Skeletal muscle satellite cell (primary cell): ENCODE measurements around the gene TCF19.

ENCODE experiments used
- H3K27me3 ChIP-seq: 2 replicates; pipeline ENCODE4 v1.7.0; 2013; ENCODE audit warnings: low read length; ENCODE audit not compliant: control insufficient read depth, insufficient read depth
- H3K36me3 ChIP-seq: 2 replicates; pipeline ENCODE4 v1.7.0; 2013; ENCODE audit warnings: mild to moderate bottlenecking, control low read depth, low read length; ENCODE audit not compliant: insufficient read depth
- H3K4me1 ChIP-seq: 2 replicates; pipeline ENCODE4 v1.7.0; 2013; ENCODE audit warnings: low read length; ENCODE audit not compliant: control insufficient read depth, insufficient read depth
- H3K4me2 ChIP-seq: 2 replicates; pipeline ENCODE4 v1.7.0; 2013; ENCODE audit warnings: mild to moderate bottlenecking, low read length
- H3K4me3 ChIP-seq: 2 replicates; pipeline ENCODE4 v1.7.0; 2013; ENCODE audit warnings: low read length
- H3K9ac ChIP-seq: 2 replicates; pipeline ENCODE4 v1.7.0; 2013; ENCODE audit warnings: mild to moderate bottlenecking, low read depth, low read length, moderate library complexity
- H3K9me3 ChIP-seq: replicated peaks from 2 replicates; pipeline ENCODE4 v1.7.0; 2013; ENCODE audit warnings: mild to moderate bottlenecking, control low read depth, low read length

Gene TCF19

DNA sequence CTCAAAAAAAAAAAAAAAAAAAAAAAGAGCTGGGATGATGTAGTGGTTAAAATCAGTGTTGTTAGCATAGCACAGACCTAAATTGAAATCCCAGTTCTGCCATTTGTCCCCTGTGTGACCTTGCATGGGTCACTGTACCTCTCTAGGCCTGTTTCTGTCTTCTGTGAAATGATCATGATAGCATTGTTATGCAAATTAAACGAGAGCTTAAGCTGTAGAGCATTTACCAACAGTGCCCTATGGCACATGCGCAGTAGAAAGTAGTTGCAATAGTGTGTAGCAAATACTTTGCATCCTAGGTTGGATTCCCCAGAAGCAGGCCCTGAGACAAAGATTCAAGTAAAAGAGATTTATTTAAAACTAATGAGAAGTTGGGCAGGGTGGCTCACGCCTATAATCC is 26.8 kb upstream of the TCF19 start:
- no peak overlapping the region for H3K4me3 ChIP-seq
- no peak overlapping the region for H3K4me2 ChIP-seq
- H3K9me3 ChIP-seq, result no peaks in the 10 kb centered on the region
- H3K27me3 ChIP-seq, result peaks cover 4% of the 10 kb centered on the region
- no peaks in the 10 kb centered on the region for H3K4me1 ChIP-seq
- no peaks in the 10 kb centered on the region for H3K36me3 ChIP-seq
- H3K9ac ChIP-seq, result no peak overlapping the region

DNA sequence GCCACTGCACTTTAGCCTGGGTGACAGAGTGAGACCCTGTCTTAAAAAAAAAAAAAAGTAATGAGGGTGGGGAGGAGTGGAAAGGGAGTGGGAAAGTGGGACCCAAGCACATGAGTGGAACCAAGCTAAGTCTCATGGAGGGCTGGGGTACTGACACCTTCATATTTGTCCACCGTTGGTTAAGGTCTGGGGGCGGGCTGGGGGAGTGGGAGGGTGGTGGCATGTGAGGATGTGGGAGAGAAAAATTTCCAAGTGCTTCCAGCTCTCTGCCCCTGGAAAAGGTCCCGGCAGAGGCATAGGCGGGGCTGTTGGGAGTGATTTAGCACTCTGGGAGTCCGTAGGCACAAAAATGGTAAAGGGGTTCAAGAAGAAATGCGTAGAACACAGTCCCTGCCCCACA is 25.6 kb upstream of the TCF19 start:
- Histone ChIP-seq H3K27me3 (peaks cover 4% of the 10 kb centered on the region), H3K9ac (no peak overlapping the region), H3K4me3 (no peak overlapping the region), H3K4me1 (peaks cover 3% of the 10 kb centered on the region), H3K4me2 (no peak overlapping the region), H3K9me3 (no peaks in the 10 kb centered on the region), H3K36me3 (no peaks in the 10 kb centered on the region)

DNA sequence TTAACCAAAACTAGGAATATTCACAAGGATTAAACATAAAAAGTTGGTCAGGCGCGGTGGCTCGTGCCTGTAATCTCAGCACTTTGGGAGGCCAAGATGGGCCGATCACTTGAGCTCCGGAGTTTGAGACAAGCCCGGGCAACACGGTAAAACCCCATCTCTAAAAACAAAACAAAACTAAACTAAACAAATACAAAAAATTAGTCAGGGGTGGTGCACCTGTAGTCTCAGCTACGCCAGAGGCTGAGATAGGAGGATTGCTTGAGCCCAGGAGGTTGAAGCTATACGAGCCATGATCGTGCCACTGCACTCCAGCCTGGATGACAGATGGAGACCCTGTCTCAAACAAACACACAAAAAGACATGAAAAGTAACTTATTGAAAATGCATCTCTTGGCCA is 22.7 kb upstream of the TCF19 start:
- Histone ChIP-seq H3K4me2 (no peak overlapping the region), H3K27me3 (no peaks in the 10 kb centered on the region), H3K36me3 (no peaks in the 10 kb centered on the region), H3K9ac (no peak overlapping the region), H3K4me3 (no peak overlapping the region), H3K9me3 (no peaks in the 10 kb centered on the region), H3K4me1 (peaks cover 3% of the 10 kb centered on the region)

DNA sequence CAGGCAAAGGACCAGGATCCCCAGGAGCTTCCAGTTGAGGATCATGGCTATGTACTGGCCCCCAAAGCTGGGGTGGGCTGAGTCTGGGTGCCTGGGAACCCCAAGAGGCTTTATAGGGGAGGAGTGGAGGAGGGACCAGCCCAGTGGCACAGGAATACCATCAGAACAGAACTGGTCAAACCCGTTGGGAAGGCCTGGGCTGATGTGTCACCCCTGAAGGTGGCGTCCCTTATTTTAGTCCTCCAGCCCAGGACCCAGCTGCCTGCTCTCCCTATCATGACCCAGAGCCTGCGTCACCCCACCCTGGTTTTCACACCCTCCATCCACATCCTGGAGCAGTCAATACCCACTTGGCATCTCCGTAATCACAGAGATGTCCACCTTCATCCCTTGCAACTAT is 19.4 kb upstream of the TCF19 start, which contains the start of gene PSORS1C2:
PSORS1C2 (minus strand) TSS at position 85 of the 400 bp plus-strand sequence; CDS start at position 45, 40 bp downstream.
- no peak within 1 kb of the TSS for H3K9ac ChIP-seq
- no peak within 1 kb of the TSS for H3K4me3 ChIP-seq

DNA sequence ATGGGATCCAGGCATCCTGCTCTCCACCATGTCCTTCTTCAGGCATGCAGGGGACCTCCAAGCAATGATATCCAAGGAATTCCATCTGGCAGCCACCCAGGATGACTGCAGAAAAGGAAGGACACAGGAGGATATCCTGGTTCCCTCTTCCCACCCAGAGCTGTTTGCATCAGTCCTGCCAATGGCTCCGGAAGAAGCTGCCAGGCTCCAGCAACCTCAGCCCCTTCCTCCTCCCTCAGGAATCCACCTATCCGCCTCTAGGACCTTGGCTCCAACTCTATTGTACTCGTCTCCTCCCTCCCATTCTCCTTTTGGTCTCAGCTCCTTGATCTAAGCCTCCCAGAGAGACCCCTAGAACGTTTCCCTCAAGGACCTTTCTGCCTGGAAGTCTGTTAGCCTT is 18.8 kb upstream of the TCF19 start:
- peaks cover 9% of the 10 kb centered on the region for H3K4me1 ChIP-seq

More for the DNA sequence above, 19.4 kb upstream of the TCF19 start, which contains the start of gene PSORS1C2:
- Histone ChIP-seq H3K4me2 (peak within 1 kb of the TSS; percentile 92), H3K27me3 (no peaks in the 10 kb centered on the region), H3K36me3 (peaks cover 13% of the 10 kb centered on the region), H3K9me3 (no peaks in the 10 kb centered on the region), H3K4me1 (peaks cover 9% of the 10 kb centered on the region)

DNA sequence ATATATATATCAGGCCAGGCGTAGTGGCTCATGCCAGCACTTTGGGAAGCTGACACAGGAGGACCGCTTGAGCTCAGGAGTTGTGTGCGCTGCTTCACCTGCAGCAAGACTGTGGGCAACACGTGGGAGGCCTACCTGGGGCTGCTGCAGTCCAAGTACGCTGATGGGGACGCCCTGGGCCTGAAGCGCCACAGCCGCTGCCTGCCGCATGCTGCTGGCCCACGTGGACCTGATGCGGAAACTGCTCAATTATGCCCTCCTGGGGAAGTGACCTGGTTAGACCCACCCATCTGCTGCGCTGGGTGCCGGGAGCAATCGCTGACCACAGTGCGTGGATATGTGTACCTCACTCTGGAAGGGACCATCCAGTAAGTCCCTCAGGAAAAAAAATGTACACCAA is 17.7 kb upstream of the TCF19 start:
- peaks cover 9% of the 10 kb centered on the region for H3K4me1 ChIP-seq
- H3K9me3 ChIP-seq, result no peaks in the 10 kb centered on the region
- H3K4me2 ChIP-seq, result no peak overlapping the region
- no peak overlapping the region for H3K9ac ChIP-seq
- no peaks in the 10 kb centered on the region for H3K27me3 ChIP-seq
- H3K36me3 ChIP-seq, result peaks cover 13% of the 10 kb centered on the region
- no peak overlapping the region for H3K4me3 ChIP-seq

More for the DNA sequence above, 18.8 kb upstream of the TCF19 start:
- H3K9me3 ChIP-seq, result no peaks in the 10 kb centered on the region
- H3K4me3 ChIP-seq, result no peak overlapping the region
- no peak overlapping the region for H3K4me2 ChIP-seq
- H3K36me3 ChIP-seq, result peaks cover 13% of the 10 kb centered on the region
- H3K9ac ChIP-seq, result no peak overlapping the region
- no peaks in the 10 kb centered on the region for H3K27me3 ChIP-seq

DNA sequence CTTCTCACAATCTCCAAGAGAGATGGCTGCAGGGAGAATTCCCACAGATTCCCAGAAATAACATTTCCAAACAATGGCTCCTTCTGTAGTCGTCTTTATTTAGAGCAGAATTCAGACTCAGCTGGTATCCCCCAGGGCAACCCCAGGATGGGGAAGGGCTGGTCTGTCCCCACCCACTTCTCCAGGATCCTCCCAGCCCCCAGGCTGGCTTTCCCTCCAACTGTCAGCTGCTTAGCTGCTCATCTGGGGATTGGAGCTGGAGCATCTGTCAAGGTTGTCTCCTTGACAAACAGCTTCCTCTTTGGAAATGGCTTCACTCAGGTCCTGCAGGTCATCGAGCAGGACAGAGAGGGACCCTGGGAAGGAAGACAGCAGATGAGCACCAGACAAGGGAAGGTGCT is 16.0 kb upstream of the TCF19 start:
- peaks cover 9% of the 10 kb centered on the region for H3K4me1 ChIP-seq
- no peaks in the 10 kb centered on the region for H3K27me3 ChIP-seq
- H3K9me3 ChIP-seq, result no peaks in the 10 kb centered on the region
- no peak overlapping the region for H3K9ac ChIP-seq
- H3K4me2 ChIP-seq, result no peak overlapping the region
- peaks cover 13% of the 10 kb centered on the region for H3K36me3 ChIP-seq
- H3K4me3 ChIP-seq, result no peak overlapping the region

DNA sequence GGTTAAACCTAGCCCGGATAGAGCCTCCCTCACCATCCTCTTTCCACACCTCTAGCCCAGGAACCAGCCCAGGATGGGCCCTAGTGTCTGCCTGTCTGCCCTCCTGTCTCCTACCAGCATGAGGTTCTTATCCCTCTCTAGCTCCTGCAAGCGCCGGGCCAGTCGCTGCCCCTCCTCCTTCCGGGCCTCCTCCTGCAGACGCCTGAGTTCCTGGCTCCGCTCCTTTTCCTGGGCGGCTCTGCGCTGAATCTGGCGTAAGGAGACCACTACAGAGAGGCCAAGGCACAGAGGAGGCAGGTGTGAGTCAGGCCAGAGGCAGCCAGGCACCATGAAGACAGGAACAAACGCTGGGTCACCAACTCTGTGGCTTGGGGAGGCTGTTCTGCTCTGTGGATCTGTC is 15.2 kb upstream of the TCF19 start:
- no peak overlapping the region for H3K9ac ChIP-seq
- H3K9me3 ChIP-seq, result no peaks in the 10 kb centered on the region
- no peak overlapping the region for H3K4me2 ChIP-seq
- no peaks in the 10 kb centered on the region for H3K27me3 ChIP-seq
- no peak overlapping the region for H3K4me3 ChIP-seq
- peaks cover 6% of the 10 kb centered on the region for H3K4me1 ChIP-seq
- peaks cover 13% of the 10 kb centered on the region for H3K36me3 ChIP-seq

DNA sequence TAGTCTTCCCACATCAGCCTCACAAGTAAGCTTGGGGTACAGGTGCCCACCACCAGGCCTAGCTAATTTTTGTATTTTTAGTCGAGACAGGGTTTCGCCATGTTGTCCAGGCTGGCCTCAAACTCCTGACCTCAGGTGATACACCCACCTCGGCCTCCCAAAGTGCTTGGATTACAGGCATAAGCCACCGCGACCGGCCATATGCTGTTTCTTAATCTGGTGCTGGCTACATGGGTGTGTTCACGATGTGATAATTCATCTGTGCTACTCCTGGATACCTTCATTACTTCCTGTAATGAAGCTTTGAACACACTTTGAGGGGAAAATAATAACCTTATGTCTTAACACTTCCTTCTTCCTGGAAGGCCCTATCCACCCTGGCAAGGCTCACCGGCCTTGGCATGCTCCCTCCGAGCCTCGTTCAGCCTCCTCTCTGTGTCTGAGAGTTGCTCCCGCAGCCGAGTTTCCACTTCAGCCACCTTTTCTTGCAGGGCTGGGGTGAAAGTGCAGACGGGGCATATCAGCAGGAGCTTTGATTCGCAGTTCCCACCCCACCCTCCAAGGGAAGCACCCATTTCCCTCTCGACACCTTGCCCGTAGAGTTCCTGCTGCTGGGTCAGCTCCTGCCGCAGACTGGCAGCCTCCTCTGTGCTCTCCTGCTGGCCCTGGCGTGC is 14.0 kb upstream of the TCF19 start:
- Histone ChIP-seq H3K4me1 (peaks cover 6% of the 10 kb centered on the region), H3K4me2 (no peak overlapping the region), H3K9ac (no peak overlapping the region), H3K36me3 (peaks cover 15% of the 10 kb centered on the region), H3K27me3 (no peaks in the 10 kb centered on the region), H3K9me3 (no peaks in the 10 kb centered on the region), H3K4me3 (no peak overlapping the region)

DNA sequence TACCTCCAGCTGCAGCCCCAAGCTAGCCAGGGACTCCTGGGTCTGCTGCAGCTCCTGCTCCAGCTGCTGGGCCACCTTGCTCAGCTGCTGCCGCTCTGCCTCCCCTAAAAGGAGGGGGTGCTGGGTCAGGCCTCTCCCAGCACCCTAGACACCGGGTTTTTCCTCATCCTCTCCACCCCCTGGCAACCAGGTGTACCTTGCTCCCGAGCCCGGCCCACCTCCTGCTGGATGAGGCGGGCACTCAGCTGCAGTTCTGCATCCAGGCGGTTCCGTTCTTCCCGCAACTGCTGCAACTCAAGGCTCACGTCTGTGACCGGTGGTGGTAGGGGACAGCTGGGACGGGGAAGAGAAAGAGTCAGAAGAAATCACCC is 13.4 kb upstream of the TCF19 start:
- no peak overlapping the region for H3K4me3 ChIP-seq
- peaks cover 6% of the 10 kb centered on the region for H3K4me1 ChIP-seq
- H3K9ac ChIP-seq, result no peak overlapping the region
- no peaks in the 10 kb centered on the region for H3K9me3 ChIP-seq
- H3K27me3 ChIP-seq, result no peaks in the 10 kb centered on the region
- H3K4me2 ChIP-seq, result no peak overlapping the region
- peaks cover 15% of the 10 kb centered on the region for H3K36me3 ChIP-seq

DNA sequence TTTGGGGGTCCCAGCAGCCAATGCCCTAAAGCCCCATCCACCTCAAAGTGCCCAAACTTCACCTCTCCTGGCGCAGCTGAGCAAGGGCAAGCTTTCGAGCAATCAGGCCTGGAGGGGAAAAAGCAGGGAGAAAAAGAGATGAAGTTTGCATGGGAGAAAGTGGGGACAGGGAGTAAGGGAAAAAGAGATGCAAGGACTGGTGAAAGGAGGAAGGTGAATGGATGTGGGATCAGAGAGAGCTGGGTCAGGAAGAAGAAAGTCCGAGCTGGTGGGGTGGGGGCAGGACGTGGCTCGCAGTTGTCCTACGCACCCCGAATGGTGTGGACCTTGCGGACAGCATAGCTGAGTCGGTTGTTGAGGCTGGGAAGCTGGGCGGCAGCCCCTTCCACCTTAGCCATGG is 13.0 kb upstream of the TCF19 start:
- Histone ChIP-seq H3K4me2 (no peak overlapping the region), H3K27me3 (no peaks in the 10 kb centered on the region), H3K9ac (no peak overlapping the region), H3K4me1 (peaks cover 6% of the 10 kb centered on the region), H3K4me3 (no peak overlapping the region), H3K9me3 (no peaks in the 10 kb centered on the region), H3K36me3 (peaks cover 15% of the 10 kb centered on the region)

DNA sequence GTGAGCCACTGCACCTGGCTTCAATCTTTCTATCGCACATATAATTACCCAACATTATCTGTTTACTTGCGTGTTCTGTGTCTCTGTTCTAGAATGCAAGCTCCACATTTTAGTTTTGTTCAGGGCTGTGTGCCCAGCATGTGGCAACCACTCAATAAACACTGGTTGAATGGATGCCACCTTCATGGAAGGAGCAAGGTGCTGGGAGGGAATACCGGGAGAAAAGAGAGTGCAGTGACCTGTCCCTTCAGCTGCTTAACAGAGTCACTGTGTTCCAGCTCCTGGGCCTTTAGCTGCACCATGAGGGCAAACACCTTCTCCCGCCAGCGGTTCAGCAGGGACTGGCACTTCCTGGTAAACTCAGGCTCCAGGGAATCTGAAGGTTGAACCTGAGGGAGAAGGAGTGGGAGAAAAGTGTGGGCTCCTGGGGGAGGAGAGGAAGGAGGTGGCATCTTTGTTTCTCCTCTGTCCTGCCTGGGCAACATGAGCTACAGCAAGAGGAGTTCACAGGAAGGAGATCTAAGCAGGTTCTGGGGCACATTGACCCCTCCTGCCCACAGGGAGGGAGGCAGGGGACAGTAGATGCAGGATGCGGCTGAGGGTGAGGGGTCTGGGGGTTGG is 8.5 kb upstream of the TCF19 start:
- Histone ChIP-seq H3K4me3 (no peak overlapping the region), H3K36me3 (peaks cover 3% of the 10 kb centered on the region)

More for the DNA sequence above, 8.5 kb upstream of the TCF19 start:
- H3K4me2 ChIP-seq, result no peak overlapping the region
- no peaks in the 10 kb centered on the region for H3K9me3 ChIP-seq
- no peak overlapping the region for H3K9ac ChIP-seq
- H3K27me3 ChIP-seq, result no peaks in the 10 kb centered on the region
- H3K4me1 ChIP-seq, result no peaks in the 10 kb centered on the region
